ENCODE results near the gene ESPNL.
A peak's percentile ranks its signal among the peaks of the same experiment; 100 is the strongest.

Gene ESPNL

DNA sequence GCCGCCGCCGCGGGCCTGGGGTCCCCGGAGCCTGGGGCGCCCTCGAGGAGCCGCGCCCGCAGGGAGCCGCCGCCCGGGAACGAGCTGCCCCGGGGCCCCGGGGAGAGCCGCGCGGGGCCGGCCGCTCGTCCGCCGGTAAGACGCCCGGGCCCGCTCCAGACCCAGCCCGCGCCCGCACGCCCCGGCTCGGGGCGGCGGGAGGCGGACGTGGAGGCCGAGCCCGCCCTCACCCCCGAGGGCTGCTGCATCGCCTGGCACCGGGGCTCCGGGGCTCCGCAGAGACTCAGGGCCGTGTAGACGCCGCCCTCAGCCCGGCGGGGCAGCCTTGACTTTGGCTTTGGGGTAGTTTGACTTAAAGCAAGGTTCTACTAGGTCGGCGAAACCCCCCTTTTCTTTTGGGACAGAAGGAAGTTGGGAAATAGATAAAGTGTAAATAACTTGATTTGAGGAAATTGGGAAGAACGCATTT is 59.0 kb downstream of the ESPNL start:
- no peaks in the 10 kb centered on the region for H3K9me3 ChIP-seq (ENCODE audit: control insufficient read depth, low read length)
- no peak overlapping the region for H3K27ac ChIP-seq (ENCODE audit: low read depth, low read length, severe bottlenecking)
- H3K4me1 ChIP-seq (ENCODE audit: control insufficient read depth, insufficient read depth, low read length, poor library complexity, severe bottlenecking): no peaks in the 10 kb centered on the region
- peak overlapping the region; percentile 29 for H3K4me3 ChIP-seq (ENCODE audit: extremely low read depth, insufficient read depth, low read length, poor library complexity, severe bottlenecking)
- 3 to 4% methylated on average over 33 to 39 of the region's 52 CpGs for WGBS, 2 experiments (ENCODE audit: insufficient coverage in 2 of 2)
- H3K36me3 ChIP-seq (ENCODE audit: control insufficient read depth, insufficient read depth, low read length): no peaks in the 10 kb centered on the region

DNA sequence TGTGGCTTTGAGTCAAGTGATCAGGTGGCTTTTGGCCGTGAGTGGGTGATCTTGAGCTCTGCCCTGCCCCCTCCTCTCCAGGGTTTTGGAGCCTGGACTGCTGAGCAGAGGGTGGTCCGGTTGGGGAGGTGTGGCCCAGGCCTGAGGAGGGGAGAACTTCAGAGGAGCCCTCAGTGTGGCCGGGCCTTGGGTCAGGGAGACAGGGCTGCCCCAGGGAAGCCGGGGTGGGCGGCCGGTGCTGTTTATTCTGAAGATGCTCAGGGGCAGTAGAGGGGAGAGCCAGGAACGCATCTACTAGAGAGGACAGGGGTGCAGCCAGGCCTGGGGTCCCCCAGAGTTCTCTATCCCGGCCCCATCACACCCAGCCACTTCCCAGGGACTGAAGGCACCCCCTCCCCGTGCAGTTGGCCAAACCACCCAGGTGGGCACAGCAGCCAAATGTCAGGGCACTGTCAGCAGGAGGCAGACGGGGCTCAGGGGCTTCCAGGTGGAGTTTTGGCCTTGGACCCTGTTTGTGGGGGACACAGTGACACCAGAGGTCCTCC is 59.6 kb downstream of the ESPNL start:
- Histone ChIP-seq H3K4me1 (ENCODE audit: control insufficient read depth, insufficient read depth, low read length, poor library complexity, severe bottlenecking) (no peaks in the 10 kb centered on the region), H3K4me3 (ENCODE audit: extremely low read depth, insufficient read depth, low read length, poor library complexity, severe bottlenecking) (peak overlapping the region; percentile 29), H3K27ac (ENCODE audit: low read depth, low read length, severe bottlenecking) (no peak overlapping the region), H3K36me3 (ENCODE audit: control insufficient read depth, insufficient read depth, low read length) (no peaks in the 10 kb centered on the region), H3K9me3 (ENCODE audit: control insufficient read depth, low read length) (no peaks in the 10 kb centered on the region)
- 69 to 76% methylated on average over 6 to 10 of the region's 10 CpGs for WGBS, 2 experiments (ENCODE audit: insufficient coverage in 2 of 2)

DNA sequence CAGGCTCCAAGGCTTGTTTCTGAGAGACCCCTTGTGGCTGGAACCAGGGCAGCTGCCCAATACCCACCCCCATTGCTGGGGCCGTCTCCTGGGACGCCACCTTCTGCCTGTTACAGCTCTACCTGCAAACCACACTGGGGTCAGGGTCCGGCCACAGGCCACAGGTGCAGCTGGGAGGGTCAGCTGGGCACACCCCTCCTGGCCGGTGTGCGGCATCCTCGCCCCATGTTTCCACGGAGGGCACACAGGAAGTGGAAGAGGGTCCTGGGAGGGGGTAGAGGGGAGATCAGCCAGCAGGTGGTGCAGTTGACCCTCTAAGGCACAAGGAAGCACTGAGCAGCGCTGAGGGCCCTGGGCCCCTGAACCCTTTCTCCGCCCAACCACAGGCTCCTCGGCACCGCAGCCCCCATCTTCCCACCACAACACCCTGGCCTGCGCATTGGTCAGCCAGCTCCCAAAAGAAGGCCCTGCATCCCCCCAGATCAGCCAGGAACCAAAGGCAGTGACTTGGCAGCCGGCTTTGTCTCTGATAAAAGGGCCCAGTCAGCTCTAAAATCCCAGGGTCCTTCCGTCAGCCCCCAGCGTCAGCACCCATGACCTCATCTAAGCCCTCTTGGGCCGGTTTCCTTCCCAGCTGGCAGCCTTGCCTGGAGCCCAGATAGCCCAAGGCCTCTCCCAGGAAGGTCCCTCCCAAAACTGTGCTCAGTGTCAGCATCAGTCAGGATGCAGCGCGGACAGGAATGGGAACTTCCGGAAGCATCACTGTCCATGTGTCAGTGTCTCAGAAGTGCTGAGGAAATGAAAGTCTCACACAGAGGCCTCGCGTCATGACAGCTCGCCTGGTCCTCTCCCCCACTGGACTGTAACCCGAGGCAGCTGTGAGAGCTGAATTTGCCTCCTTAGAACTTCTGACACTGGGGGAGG is 60.3 kb downstream of the ESPNL start:
- Histone ChIP-seq H3K4me1 (ENCODE audit: control insufficient read depth, insufficient read depth, low read length, poor library complexity, severe bottlenecking) (no peaks in the 10 kb centered on the region), H3K36me3 (ENCODE audit: control insufficient read depth, insufficient read depth, low read length) (no peaks in the 10 kb centered on the region), H3K4me3 (ENCODE audit: extremely low read depth, insufficient read depth, low read length, poor library complexity, severe bottlenecking) (no peak overlapping the region), H3K27ac (ENCODE audit: low read depth, low read length, severe bottlenecking) (no peak overlapping the region), H3K9me3 (ENCODE audit: control insufficient read depth, low read length) (no peaks in the 10 kb centered on the region)
- WGBS, 2 experiments (ENCODE audit: insufficient coverage in 2 of 2): 79 to 84% methylated on average over 19 to 21 of the region's 23 CpGs

DNA sequence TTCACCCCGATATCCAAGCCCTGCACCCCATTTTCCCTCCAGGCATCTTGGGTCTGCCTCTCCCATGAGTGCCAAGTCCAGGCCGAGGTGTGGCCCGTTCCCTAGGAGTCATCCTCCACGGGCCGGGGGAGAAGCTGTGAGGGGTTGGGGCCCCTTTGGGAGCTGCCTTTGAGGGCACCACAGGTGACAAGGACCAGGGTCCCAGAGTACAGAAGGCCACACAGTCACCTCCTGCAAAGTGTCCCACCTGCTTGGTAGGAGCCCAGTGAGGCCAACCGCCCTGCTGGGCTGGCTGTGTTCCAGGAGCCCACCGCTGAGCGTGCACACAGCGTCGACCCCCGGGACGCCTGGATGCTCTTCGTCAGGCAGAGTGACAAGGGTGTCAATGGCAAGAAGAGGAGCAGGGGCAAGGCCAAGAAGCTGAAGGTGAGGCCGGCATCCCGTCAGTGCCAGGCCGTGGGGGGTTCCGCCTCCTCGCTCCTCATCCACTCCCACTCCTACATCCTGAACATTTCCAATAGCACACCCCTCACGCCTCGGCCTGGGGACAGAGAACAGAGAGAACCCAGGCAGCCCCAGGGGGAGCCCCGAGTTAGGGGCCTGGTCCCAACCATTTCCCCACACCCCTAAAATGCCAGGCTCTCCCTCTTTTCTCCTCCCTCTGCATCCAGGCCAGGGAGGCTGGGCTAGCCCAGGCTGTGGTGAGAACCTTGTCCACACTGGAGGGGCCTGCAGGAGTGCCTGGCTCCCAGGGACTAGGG is 61.3 kb downstream of the ESPNL start:
- no peaks in the 10 kb centered on the region for H3K4me1 ChIP-seq (ENCODE audit: control insufficient read depth, insufficient read depth, low read length, poor library complexity, severe bottlenecking)
- no peaks in the 10 kb centered on the region for H3K9me3 ChIP-seq (ENCODE audit: control insufficient read depth, low read length)
- WGBS, 2 experiments (ENCODE audit: insufficient coverage in 2 of 2): 82 to 89% methylated on average over 11 to 19 of the region's 21 CpGs
- H3K4me3 ChIP-seq (ENCODE audit: extremely low read depth, insufficient read depth, low read length, poor library complexity, severe bottlenecking): no peak overlapping the region
- H3K27ac ChIP-seq (ENCODE audit: low read depth, low read length, severe bottlenecking): no peak overlapping the region
- H3K36me3 ChIP-seq (ENCODE audit: control insufficient read depth, insufficient read depth, low read length): no peaks in the 10 kb centered on the region

DNA sequence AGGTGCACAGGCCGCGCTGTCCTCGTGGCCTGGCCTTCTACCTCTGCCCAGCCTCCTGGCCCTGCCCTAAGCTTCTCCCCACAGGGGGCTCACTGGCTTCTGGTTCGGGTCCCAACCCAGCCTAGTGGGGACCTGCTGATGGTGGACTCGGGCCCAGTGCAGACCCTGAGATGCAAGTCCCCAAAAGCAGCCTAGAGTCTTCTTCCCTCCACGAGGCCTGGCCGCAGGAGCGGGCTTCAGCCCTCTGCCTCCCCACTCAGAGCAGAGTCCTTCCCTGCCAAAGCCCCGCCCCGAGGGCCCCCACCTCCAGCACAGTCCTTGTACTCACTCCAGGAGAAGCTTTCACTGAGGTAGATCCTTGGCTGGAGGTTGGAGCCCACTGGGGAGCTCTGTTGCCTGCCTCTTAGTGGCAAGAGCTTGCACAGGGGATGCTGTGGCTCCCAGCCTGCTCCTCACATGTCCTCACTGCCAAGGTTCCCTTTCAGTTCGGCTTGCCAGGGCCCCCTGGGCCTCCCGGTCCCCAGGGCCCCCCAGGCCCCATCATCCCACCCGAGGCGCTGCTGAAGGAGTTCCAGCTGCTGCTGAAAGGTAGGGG is 62.2 kb downstream of the ESPNL start:
- Histone ChIP-seq H3K27ac (ENCODE audit: low read depth, low read length, severe bottlenecking) (no peak overlapping the region), H3K4me3 (ENCODE audit: extremely low read depth, insufficient read depth, low read length, poor library complexity, severe bottlenecking) (no peak overlapping the region), H3K4me1 (ENCODE audit: control insufficient read depth, insufficient read depth, low read length, poor library complexity, severe bottlenecking) (no peaks in the 10 kb centered on the region), H3K36me3 (ENCODE audit: control insufficient read depth, insufficient read depth, low read length) (peaks cover 2% of the 10 kb centered on the region), H3K9me3 (ENCODE audit: control insufficient read depth, low read length) (no peaks in the 10 kb centered on the region)
- WGBS, 2 experiments (ENCODE audit: insufficient coverage in 2 of 2): 83 to 90% methylated on average over 12 to 13 of the region's 14 CpGs

DNA sequence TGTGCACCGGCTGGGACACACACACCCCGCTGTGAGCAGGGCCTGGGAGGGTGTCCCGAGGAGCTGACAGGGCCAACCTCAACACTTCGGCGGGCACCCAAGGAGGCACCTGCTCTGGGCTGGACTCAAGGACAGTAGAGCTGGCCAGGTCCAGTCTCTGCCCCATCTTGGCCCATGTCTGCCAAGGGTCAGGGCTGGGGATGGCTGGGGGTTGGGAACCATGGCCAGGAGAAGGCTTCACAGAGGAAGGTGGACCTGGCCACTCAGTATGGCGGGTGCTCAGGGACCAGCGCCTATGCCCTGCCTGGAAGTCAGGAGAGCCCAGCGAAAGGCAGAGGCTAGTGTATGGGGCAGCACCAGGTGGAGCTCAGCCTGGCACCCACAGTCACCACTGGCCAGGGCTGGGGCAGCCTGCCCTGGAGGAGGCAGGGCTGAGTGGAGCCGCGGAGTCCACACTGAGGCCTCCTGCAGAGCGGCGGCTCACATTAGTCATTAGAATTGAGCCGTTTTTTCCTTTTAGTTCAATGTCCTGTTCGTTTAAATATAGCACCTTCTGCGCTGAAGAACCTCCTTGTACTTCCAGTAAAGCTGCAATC is 62.8 kb downstream of the ESPNL start:
- 73 to 78% methylated on average over 14 to 15 of the region's 15 CpGs for WGBS, 2 experiments (ENCODE audit: insufficient coverage in 2 of 2)
- Histone ChIP-seq H3K4me1 (ENCODE audit: control insufficient read depth, insufficient read depth, low read length, poor library complexity, severe bottlenecking) (no peaks in the 10 kb centered on the region), H3K36me3 (ENCODE audit: control insufficient read depth, insufficient read depth, low read length) (peaks cover 6% of the 10 kb centered on the region), H3K27ac (ENCODE audit: low read depth, low read length, severe bottlenecking) (no peak overlapping the region), H3K4me3 (ENCODE audit: extremely low read depth, insufficient read depth, low read length, poor library complexity, severe bottlenecking) (peak overlapping the region; percentile 1), H3K9me3 (ENCODE audit: control insufficient read depth, low read length) (no peaks in the 10 kb centered on the region)

DNA sequence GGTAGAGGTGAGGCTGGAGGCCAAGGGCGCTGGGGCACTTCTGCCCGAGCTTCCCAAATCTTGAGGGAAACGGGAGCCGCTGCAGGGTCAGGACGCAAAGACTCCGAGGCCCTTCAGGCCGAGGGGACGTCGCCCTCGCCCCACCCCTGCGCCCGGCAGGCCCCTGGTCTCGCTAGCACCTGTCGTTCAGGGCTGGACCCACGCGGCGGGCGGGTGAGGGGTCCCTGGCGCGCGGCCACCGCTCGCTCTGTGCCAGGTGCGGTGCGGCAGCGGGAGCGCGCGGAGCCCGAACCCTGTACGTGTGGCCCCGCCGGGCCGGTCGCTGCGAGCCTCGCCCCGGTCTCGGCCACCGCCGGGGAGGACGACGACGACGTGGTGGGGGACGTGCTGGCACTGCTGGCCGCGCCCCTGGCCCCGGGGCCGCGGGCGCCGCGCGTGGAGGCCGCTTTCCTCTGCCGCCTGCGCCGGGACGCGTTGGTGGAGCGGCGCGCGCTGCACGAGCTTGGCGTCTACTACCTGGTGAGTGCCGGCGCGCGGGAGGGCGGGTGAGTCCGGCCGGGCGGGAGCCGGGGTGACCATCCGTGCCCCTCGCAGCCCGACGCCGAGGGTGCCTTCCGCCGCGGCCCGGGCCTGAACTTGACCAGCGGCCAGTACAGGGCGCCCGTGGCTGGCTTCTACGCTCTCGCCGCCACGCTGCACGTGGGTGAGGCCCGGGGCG is 63.5 kb downstream of the ESPNL start:
- Histone ChIP-seq H3K4me3 (ENCODE audit: extremely low read depth, insufficient read depth, low read length, poor library complexity, severe bottlenecking) (peak overlapping the region; percentile 2), H3K4me1 (ENCODE audit: control insufficient read depth, insufficient read depth, low read length, poor library complexity, severe bottlenecking) (no peaks in the 10 kb centered on the region), H3K36me3 (ENCODE audit: control insufficient read depth, insufficient read depth, low read length) (peaks cover 13% of the 10 kb centered on the region), H3K27ac (ENCODE audit: low read depth, low read length, severe bottlenecking) (no peak overlapping the region), H3K9me3 (ENCODE audit: control insufficient read depth, low read length) (no peaks in the 10 kb centered on the region)
- WGBS, 2 experiments (ENCODE audit: insufficient coverage in 2 of 2): 9 to 10% methylated on average over 57 to 95 of the region's 95 CpGs

DNA sequence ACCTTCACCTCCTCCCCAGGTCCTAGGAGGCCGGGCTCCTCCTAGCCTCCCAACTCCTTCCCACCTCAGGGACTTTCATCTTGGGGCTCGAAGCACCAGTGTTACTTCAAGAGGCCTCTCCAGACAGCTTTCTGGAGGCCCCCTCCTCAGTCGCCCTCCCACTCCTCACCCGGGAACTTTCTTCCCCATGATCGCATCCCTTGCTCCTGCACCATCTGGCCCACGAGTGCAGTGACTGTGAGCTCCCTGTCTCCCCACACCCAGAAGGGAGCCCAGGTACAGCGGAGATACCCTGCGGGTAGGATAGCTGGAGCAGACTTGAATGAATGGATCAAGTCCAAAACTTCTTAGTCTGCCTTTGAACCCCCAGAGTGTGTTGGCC is 64.8 kb downstream of the ESPNL start:
- 93 to 95% methylated on average over 7 of the region's 8 CpGs for WGBS, 2 experiments (ENCODE audit: insufficient coverage in 2 of 2)
- Histone ChIP-seq H3K4me1 (ENCODE audit: control insufficient read depth, insufficient read depth, low read length, poor library complexity, severe bottlenecking) (peaks cover 9% of the 10 kb centered on the region), H3K9me3 (ENCODE audit: control insufficient read depth, low read length) (no peaks in the 10 kb centered on the region), H3K4me3 (ENCODE audit: extremely low read depth, insufficient read depth, low read length, poor library complexity, severe bottlenecking) (no peak overlapping the region), H3K36me3 (ENCODE audit: control insufficient read depth, insufficient read depth, low read length) (peaks cover 23% of the 10 kb centered on the region), H3K27ac (ENCODE audit: low read depth, low read length, severe bottlenecking) (no peak overlapping the region)

DNA sequence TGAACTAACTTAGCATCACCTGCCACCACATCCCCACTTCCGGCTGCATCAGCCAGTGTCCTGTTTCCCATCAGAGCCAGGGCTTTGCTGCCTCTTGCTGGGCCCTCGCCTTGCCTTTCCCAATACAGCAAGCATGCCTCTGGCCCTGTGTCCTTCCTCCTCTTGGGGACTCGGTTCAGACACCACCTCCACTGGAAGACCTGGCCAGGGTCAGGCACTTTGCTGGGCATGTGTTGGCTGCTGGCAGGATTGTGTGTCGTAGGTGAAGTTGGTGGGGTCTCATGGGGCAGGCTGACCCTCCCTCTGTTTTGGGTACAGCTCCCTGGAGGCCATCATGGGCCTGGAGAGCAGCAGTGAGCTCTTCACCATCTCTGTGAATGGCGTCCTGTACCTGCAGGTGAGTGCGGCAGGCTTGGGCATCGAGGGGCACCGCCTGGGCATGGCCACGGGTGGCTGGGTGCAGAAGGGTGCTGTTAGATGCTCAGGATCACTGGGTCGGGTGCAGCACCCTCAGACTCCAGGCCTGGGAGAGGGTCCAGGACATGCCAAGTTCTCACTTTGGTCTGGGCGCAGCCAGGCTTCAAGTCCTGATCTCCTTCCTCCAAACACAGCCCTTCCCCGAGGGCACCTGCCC is 65.3 kb downstream of the ESPNL start:
- 97% methylated on average over 10 to 11 of the region's 12 CpGs for WGBS, 2 experiments (ENCODE audit: insufficient coverage in 2 of 2)
- Histone ChIP-seq H3K4me1 (ENCODE audit: control insufficient read depth, insufficient read depth, low read length, poor library complexity, severe bottlenecking) (peaks cover 14% of the 10 kb centered on the region), H3K27ac (ENCODE audit: low read depth, low read length, severe bottlenecking) (no peak overlapping the region), H3K36me3 (ENCODE audit: control insufficient read depth, insufficient read depth, low read length) (peaks cover 24% of the 10 kb centered on the region), H3K9me3 (ENCODE audit: control insufficient read depth, low read length) (no peaks in the 10 kb centered on the region), H3K4me3 (ENCODE audit: extremely low read depth, insufficient read depth, low read length, poor library complexity, severe bottlenecking) (no peak overlapping the region)
